SU-DHL-6 (cell line): Measurements from ENCODE around the gene FOXP3.

Experiments
- EZH2phosphoT487 ChIP-seq: fragments of 200-600 bp; sonication (generic), shearing (Covaris generic); conservative IDR thresholded peaks from 2 replicates; pipeline ENCODE4 v1.6.1; 2018; ENCODE audit warnings: mild to moderate bottlenecking, antibody characterized with exemption, low read length, moderate library complexity, mixed read lengths
- TF ChIP-seq, protein P1 (sequence below): fragments of 200-600 bp; sonication (generic); IDR thresholded peaks from one replicate; pipeline ENCODE4 v1.5.1; 2017; ENCODE audit warnings: antibody characterized with exemption, mild to moderate bottlenecking, low read length, moderate library complexity; ENCODE audit not compliant: insufficient read depth, poor library complexity, severe bottlenecking

DNA sequence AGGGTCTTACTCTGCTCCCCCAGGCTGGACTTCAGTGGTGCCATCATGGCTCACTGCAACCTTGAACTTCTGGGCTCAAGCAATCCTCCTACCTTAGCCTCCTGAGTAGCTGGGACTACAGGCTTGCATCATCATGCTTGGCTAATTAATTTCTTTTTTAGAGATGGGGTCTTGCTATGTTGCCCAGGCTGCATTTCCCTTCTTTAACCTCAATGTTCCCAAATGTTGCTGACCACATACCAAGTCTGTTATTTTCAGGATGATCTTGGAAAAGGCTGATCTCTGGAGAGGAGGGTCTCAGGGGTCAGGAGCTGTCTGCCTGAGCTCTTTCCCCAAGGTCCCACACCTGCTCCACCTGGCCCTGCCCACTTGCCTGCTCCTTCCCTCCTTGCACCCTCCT is 44.4 kb downstream of the FOXP3 start:
- TF ChIP-seq, protein P1, sequence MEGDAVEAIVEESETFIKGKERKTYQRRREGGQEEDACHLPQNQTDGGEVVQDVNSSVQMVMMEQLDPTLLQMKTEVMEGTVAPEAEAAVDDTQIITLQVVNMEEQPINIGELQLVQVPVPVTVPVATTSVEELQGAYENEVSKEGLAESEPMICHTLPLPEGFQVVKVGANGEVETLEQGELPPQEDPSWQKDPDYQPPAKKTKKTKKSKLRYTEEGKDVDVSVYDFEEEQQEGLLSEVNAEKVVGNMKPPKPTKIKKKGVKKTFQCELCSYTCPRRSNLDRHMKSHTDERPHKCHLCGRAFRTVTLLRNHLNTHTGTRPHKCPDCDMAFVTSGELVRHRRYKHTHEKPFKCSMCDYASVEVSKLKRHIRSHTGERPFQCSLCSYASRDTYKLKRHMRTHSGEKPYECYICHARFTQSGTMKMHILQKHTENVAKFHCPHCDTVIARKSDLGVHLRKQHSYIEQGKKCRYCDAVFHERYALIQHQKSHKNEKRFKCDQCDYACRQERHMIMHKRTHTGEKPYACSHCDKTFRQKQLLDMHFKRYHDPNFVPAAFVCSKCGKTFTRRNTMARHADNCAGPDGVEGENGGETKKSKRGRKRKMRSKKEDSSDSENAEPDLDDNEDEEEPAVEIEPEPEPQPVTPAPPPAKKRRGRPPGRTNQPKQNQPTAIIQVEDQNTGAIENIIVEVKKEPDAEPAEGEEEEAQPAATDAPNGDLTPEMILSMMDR: no peak
- TF ChIP-seq EZH2phosphoT487: no peak
